Stimulated activated CD4-positive, alpha-beta T cell treated with anti-CD3 and anti-CD28 coated beads, Interleukin-1b, Interleukin-23, amount 100 ng/mL, for 24 hours (primary cell): ENCODE measurements around the gene MRPS27.

Source experiments
- DNase-seq, 4 experiments: peaks; one replicate each; pipeline ENCODE4 v3.0.0-alpha.2; 2020; ENCODE audit warnings: low read depth in 4 of 4, low spot score in 1 of 4

Gene MRPS27

GRCh38 chr5:72292411-72292810 is 27.6 kb downstream of the MRPS27 start:
- DNase-seq: no peak

GRCh38 chr5:72291601-72292000 is 28.4 kb downstream of the MRPS27 start:
- DNase-seq: no peak

- no peak for DNase-seq
Observed at GRCh38 chr5:72290356-72291133, 29.5 kb downstream of the MRPS27 start.

GRCh38 chr5:72288924-72289323 is 31.1 kb downstream of the MRPS27 start:
- no peak for DNase-seq

GRCh38 chr5:72286798-72287197 is 33.2 kb downstream of the MRPS27 start:
- no peak for DNase-seq

- DNase-seq: no peak
Observed at GRCh38 chr5:72285424-72285821, 34.6 kb downstream of the MRPS27 start.

GRCh38 chr5:72284559-72285423 is 35.2 kb downstream of the MRPS27 start:
- DNase-seq: no peak

- DNase-seq: no peak
Observed at GRCh38 chr5:72283358-72283757, 36.7 kb downstream of the MRPS27 start.

- no peak for DNase-seq
Observed at GRCh38 chr5:72282878-72283277, 37.2 kb downstream of the MRPS27 start.

- no peak for DNase-seq
Observed at GRCh38 chr5:72281764-72282499, 38.1 kb downstream of the MRPS27 start.

- no peak for DNase-seq
Observed at GRCh38 chr5:72281430-72281763, 38.6 kb downstream of the MRPS27 start.

- DNase-seq: no peak
Observed at GRCh38 chr5:72280581-72281069, 39.4 kb downstream of the MRPS27 start.

- DNase-seq: no peak
Observed at GRCh38 chr5:72276219-72276752, 43.8 kb downstream of the MRPS27 start.

- no peak for DNase-seq
Observed at GRCh38 chr5:72273547-72273946, 46.5 kb downstream of the MRPS27 start.

GRCh38 chr5:72272398-72272797 is 47.6 kb downstream of the MRPS27 start:
- DNase-seq: no peak

GRCh38 chr5:72271702-72272101 is 48.3 kb downstream of the MRPS27 start:
- no peak for DNase-seq

- DNase-seq: no peak
Observed at GRCh38 chr5:72270037-72270436, 50.0 kb downstream of the MRPS27 start.

GRCh38 chr5:72269411-72269780 is 50.6 kb downstream of the MRPS27 start:
- DNase-seq: no peak

GRCh38 chr5:72268753-72269410 is 51.2 kb downstream of the MRPS27 start:
- DNase-seq: peak; percentile 10 to 21 (median 14)

- DNase-seq: no peak
Observed at GRCh38 chr5:72268260-72268659, 51.8 kb downstream of the MRPS27 start.

GRCh38 chr5:72267685-72268084 is 52.4 kb downstream of the MRPS27 start:
- DNase-seq: no peak
